Endothelial cell of umbilical vein (primary cell): ENCODE data around the gene RPS21.

Experiments
- CTCF ChIP-seq, 2 donors: IDR thresholded peaks; 1 replicate in 1 of 2; 2 replicates in 1 of 2; pipeline ENCODE4 v1.5.1; 2011; ENCODE audit warnings: low read length in 2 of 2, mild to moderate bottlenecking in 2 of 2, moderate library complexity in 2 of 2, control low read depth in 1 of 2, inconsistent platforms in 1 of 2, low read depth in 1 of 2; ENCODE audit not compliant: insufficient read depth in 1 of 2; ENCODE audit errors: extremely low read depth in 1 of 2
- EZH2 ChIP-seq: IDR thresholded peaks from 2 replicates; pipeline ENCODE4 v1.6.1; 2012; ENCODE audit warnings: borderline replicate concordance, low read depth, mild to moderate bottlenecking, moderate library complexity, low read length, inconsistent platforms; ENCODE audit not compliant: severe bottlenecking
- POLR2A ChIP-seq: IDR thresholded peaks from 2 replicates; pipeline ENCODE4 v1.6.1; 2012; ENCODE audit warnings: low read depth, mild to moderate bottlenecking, control low read depth, low read length

- TF ChIP-seq CTCF (IDR thresholded peaks at IDR 0.05; ENCODE audit: extremely low read depth in 1 of 2, insufficient read depth in 1 of 2, low read depth in 1 of 2, low read length in 2 of 2) (no peak), EZH2 (no peak), POLR2A (no peak)
These were observed 21.2 kb downstream of the RPS21 start for GRCh38 chr20:62408055-62408454.
